Uterus (tissue), 4 donors: Measurements from ENCODE around the gene PTPN14. TPM values are rescaled to one million over a fixed set of nuclear protein-coding genes. Genes with fewer than 3 reads are reported as not detected.

Experiments used
- DNase-seq, 2 donors: peaks; one replicate each; pipeline ENCODE4 v3.0.0-alpha.2; 2019 to 2020
- H3K27ac ChIP-seq, 2 donors: fragments of 200-600 bp; sonication (generic); 1 replicate in 1 of 2; 2 replicates in 1 of 2; pipeline ENCODE4 v1.5.1; 2016 to 2018
- H3K27me3 ChIP-seq, 2 donors: fragments of 200-600 bp; sonication (generic); one replicate each; pipeline ENCODE4 v1.5.1; 2018 to 2019; ENCODE audit warnings: control low read depth in 1 of 2
- H3K36me3 ChIP-seq, 2 donors: fragments of 200-600 bp; sonication (generic); one replicate each; pipeline ENCODE4 v1.5.1; 2019; ENCODE audit warnings: control low read depth in 1 of 2
- H3K4me1 ChIP-seq, 2 donors: fragments of 200-600 bp; sonication (generic); one replicate each; pipeline ENCODE4 v1.5.1; 2018 to 2019; ENCODE audit warnings: control low read depth in 1 of 2
- H3K4me3 ChIP-seq, 2 donors: fragments of 200-600 bp; sonication (generic); 1 replicate in 1 of 2; 2 replicates in 1 of 2; pipeline ENCODE4 v1.5.1; 2018 to 2019; ENCODE audit warnings: mild to moderate bottlenecking in 1 of 2
- H3K9me3 ChIP-seq, 2 donors: fragments of 200-600 bp; sonication (generic); one replicate each; pipeline ENCODE4 v1.5.1; 2019; ENCODE audit warnings: control low read depth in 1 of 2
- CTCF ChIP-seq, 4 experiments: fragments of 200-600 bp in 2 of 4; fragments of 450-650 bp in 2 of 4; sonication (generic) in 2 of 4; IDR thresholded peaks; one replicate each; pipeline ENCODE4 v1.5.1; 2016 to 2019; ENCODE audit warnings: antibody characterized with exemption in 4 of 4, mild to moderate bottlenecking in 2 of 4, moderate library complexity in 1 of 4
- POLR2A ChIP-seq, 2 donors: fragments of 450-650 bp; IDR thresholded peaks; one replicate each; pipeline ENCODE4 v1.6.1; 2016; ENCODE audit warnings: antibody characterized with exemption in 2 of 2, mild to moderate bottlenecking in 1 of 2, moderate library complexity in 1 of 2
- intact Hi-C: fragments of 100-400 bp; cut with DNase I; formaldehyde crosslinking; loops from one replicate; pipeline ENCODE4 v1.15.1; 2023; ENCODE audit warnings: low total_unique reads
- total RNA-seq, 4 donors: library from RNA; depleted of rRNA in 3 of 4; stranded (reverse); fragments of >200 nt in 3 of 4; gene quantifications; one replicate each; pipeline versions ENCODE4 v1.1.0 to v1.2.4, GENCODE V29; 2014 to 2023
- donor health status: DM: yes; HTN: yes; CAD: no.

PTPN14 gene
- total RNA-seq, 4 donors from 2014 or later, result 13.2 to 78.0 (median 30.9) TPM

- no peaks in the 10 kb centered on the region for H3K4me1 ChIP-seq
- H3K9me3 ChIP-seq, result no peaks in the 10 kb centered on the region
- TF ChIP-seq POLR2A (IDR thresholded peaks at IDR 0.05) (no peak), CTCF (IDR thresholded peaks at IDR 0.05) (no peak)
- DNase-seq, result no peak
- H3K27ac ChIP-seq, result no peak overlapping the region
- intact Hi-C loops, result no loop called here
- no peaks in the 10 kb centered on the region for H3K27me3 ChIP-seq
- no peaks in the 10 kb centered on the region for H3K36me3 ChIP-seq
- no peak overlapping the region for H3K4me3 ChIP-seq
Measured at GRCh38 chr1:214429951-214430770, 121.2 kb downstream of the PTPN14 start.

GRCh38 chr1:214427871-214428277 lies 123.5 kb downstream of the PTPN14 start:
- H3K27me3 ChIP-seq, result no peaks in the 10 kb centered on the region
- no peaks in the 10 kb centered on the region for H3K36me3 ChIP-seq
- no peaks in the 10 kb centered on the region for H3K9me3 ChIP-seq
- intact Hi-C loops, result no loop called here
- H3K27ac ChIP-seq, result no peak overlapping the region
- DNase-seq, result no peak
- no peak overlapping the region for H3K4me3 ChIP-seq
- TF ChIP-seq CTCF (IDR thresholded peaks at IDR 0.05) (no peak), POLR2A (IDR thresholded peaks at IDR 0.05) (no peak)
- H3K4me1 ChIP-seq, result no peaks in the 10 kb centered on the region

- Histone ChIP-seq H3K4me1 (no peaks in the 10 kb centered on the region), H3K9me3 (no peaks in the 10 kb centered on the region), H3K27me3 (no peaks in the 10 kb centered on the region), H3K4me3 (no peak overlapping the region), H3K36me3 (no peaks in the 10 kb centered on the region), H3K27ac (no peak overlapping the region)
- intact Hi-C loops, result no loop called here
- DNase-seq, result no peak
- TF ChIP-seq POLR2A (IDR thresholded peaks at IDR 0.05), result no peak
- TF ChIP-seq CTCF (IDR thresholded peaks at IDR 0.05), result no peak
Measured at GRCh38 chr1:214426426-214426812, 125.0 kb downstream of the PTPN14 start.

- intact Hi-C loops, result no loop called here
- Histone ChIP-seq H3K27ac (no peak overlapping the region), H3K4me1 (no peaks in the 10 kb centered on the region), H3K4me3 (no peak overlapping the region), H3K27me3 (no peaks in the 10 kb centered on the region), H3K36me3 (no peaks in the 10 kb centered on the region), H3K9me3 (no peaks in the 10 kb centered on the region)
- DNase-seq, result no peak
- no peak for TF ChIP-seq POLR2A (IDR thresholded peaks at IDR 0.05)
Measured at GRCh38 chr1:214425716-214426425, 125.5 kb downstream of the PTPN14 start.

- DNase-seq, result no peak
- H3K4me3 ChIP-seq, result no peak overlapping the region
- no peaks in the 10 kb centered on the region for H3K4me1 ChIP-seq
- no peak overlapping the region for H3K27ac ChIP-seq
- TF ChIP-seq POLR2A (IDR thresholded peaks at IDR 0.05) (no peak), CTCF (IDR thresholded peaks at IDR 0.05) (no peak)
- H3K27me3 ChIP-seq, result no peaks in the 10 kb centered on the region
- H3K9me3 ChIP-seq, result no peaks in the 10 kb centered on the region
- no peaks in the 10 kb centered on the region for H3K36me3 ChIP-seq
- intact Hi-C loops, result no loop called here
Measured at GRCh38 chr1:214425101-214425500, 126.3 kb downstream of the PTPN14 start.
